T47D (cell line): ENCODE results near the gene OLFML2A.
"Not testable (repeated sequence)": the region's sequence is repeated elsewhere in the genome, so short reads cannot be mapped to it uniquely, and the experiment has no call there.

Experiments used
- DNase-seq, 2 experiments: peaks; one replicate each; pipeline versions ENCODE4 v3.0.0 to v3.0.0-alpha.2; 2011 to 2012; ENCODE audit warnings: low read depth in 1 of 2, low spot score in 1 of 2
- JUND ChIP-seq: IDR thresholded peaks from 2 replicates; pipeline ENCODE4 v1.6.1; 2012; ENCODE audit warnings: low read depth
- in situ Hi-C: cut with HindIII; loops from 2 replicates; pipeline ENCODE4 v1.10.0; 2016; ENCODE audit warnings: low sequenced_read_pairs, low pct_unique_long_range_greater_than_20kb

Gene OLFML2A

DNA sequence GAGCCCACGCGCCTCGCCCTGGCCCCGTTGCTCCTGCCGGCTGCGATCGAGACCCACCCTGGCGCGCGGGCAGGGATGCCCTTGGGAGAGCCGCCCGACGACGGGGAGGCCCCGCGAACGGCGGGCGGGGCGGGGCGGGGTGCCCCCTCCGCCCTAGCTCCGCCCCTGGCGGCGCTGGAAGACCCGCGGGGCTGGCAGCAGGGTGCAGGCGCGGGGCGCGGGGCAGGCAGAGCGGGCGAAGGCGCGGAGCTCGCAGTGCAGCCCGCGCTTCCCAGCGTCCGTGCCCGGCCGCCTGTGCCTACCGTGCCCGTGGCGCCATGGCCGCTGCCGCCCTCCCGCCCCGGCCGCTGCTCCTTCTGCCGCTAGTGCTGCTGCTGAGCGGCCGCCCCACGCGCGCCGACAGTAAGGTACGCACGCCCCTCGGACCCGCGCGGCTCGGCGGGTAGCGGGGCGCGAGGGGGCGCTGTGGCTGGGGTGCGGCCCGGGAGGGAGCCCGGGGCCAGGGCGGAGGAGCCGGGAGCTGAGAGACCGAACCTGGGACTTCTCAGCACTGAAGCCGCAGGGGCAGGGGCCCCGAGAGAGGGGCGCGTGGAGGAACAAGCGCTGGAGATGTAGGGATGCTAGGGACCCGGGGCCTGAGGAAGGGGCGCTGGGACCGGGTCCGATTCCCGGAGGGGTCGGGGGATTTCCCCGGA lies at the start of gene OLFML2A:
TSS of gene OLFML2A (plus strand) at position 180 of the 695 bp plus-strand sequence. CDS start at position 318, 138 bp downstream.
- in situ Hi-C loops = no loop called here
- TF ChIP-seq JUND = no peak
- peak; percentile 51 to 54 for DNase-seq

GRCh38 chr9:124730772-124731171 lies 46.2 kb upstream of the OLFML2A start:
- no peak for TF ChIP-seq JUND
- in situ Hi-C loops = no loop called here
- no peak for DNase-seq

DNA sequence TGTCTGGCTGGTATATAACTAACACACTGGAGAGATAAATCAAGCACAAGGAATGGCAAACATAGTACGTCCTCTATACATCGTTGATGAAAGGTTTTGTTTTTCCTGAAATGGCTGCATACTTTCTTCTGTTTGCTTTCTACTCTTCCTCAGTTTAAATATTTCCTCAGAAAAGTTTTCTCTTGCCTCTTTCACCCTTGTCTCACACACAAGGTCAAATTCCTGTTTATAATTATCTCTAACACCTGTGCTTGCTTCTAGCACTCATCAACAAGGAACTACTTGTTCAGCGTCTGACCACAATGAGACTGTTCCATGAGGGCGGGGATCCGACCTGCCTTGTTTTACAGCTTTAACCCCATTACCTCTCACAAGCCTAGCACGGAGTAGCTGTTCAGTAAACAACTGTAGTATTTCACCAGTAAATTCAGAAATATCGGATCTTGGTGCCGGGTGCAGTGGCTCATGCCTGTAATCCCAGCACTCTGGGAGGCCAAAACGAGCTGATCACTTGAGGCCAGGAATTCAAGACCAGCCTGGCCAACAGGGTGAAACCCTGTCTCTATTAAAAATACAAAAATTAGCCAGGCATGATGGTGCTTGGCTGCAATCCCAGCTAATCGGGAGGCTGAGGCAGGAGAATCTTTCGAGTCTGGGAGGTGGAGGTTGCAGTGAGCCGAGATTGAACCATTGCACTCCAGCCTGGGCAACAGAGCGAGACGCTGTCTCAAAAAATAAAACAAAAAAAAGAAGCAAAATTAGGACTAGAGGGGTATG lies 42.8 kb upstream of the OLFML2A start:
- peak in 1 of 2 experiments; percentile 88 for DNase-seq
- in situ Hi-C loops = no loop called here

DNA sequence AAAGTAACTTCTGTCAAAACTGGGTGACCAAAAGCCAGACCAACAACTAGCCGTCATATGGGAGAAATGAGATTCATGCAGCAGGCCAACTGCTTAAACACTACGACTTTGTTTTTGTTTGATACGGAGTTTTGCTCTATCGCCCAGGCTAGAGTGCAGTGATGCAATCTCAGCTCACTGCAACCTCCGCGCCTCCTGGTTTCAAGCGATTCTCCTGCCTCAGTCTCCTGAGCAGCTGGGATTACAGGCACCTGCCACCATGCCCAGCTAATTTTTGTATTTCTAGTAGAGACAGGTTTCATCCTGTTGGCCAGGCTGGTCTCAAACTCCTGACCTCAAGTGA lies 42.2 kb upstream of the OLFML2A start:
- in situ Hi-C loops, DNase-seq: not testable (repeated sequence)

More for the DNA sequence above, 42.8 kb upstream of the OLFML2A start:
- TF ChIP-seq JUND = no peak

GRCh38 chr9:124735121-124735520 lies 41.8 kb upstream of the OLFML2A start:
- peak in 1 of 2 experiments; percentile 26 for DNase-seq
- no peak for TF ChIP-seq JUND
- in situ Hi-C loops = no loop called here

DNA sequence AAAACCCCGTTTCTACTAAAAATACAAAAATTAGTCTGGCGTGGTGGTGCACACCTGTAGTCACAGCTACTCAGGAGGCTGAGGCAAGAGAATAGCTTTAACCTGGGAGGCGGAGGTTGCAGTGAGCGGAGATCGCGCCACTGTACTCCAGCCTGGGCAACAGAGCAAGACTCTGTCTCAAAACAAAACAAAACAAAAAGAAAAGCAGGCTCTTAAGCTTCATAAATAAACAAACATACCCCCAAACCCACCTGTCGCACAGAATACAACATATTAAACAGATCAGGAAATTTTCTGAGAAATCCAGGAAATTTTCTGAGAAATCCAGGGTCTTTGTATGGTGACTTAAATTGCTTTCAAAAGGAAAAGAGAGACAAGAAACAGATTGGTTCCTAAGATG lies 38.9 kb upstream of the OLFML2A start:
- DNase-seq, in situ Hi-C loops: not testable (repeated sequence)

DNA sequence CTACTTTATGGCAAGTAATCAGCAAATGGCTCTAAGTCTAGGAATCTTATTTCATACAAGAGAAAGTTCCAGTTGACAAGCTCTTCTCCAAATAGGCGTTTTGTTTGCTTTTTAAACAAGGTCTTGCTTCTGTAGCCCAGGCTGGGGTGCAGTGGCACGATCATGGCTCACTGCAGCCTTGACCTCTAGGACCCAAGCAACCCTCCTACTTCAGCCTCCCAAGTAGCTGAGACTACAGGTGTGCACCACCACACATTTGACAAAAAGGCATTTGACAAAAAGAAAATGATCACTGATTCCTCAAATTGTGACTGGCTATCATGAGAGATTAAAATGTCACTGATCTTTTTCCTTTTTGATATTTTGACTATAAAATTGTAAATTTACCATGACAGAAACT lies 37.6 kb upstream of the OLFML2A start:
- TF ChIP-seq JUND = no peak
- in situ Hi-C loops = no loop called here
- no peak for DNase-seq

DNA sequence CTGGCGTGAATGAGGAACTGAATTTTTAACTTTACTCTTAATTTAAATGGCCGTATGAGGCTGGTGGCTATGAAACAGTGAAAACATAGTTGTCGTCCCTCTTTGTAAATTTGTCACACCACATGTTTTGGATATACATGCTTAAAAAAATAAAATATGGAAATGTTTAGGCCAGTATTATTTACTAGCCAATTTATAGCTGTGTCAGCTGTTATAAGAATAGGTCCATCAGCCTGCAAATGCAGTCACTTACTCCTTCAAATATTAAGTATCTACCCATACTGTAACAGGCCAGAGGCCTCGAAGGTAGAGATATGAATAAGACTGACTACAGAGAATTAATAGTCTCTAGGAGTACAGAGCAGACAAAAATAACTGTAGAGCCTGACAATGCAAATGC lies 35.8 kb upstream of the OLFML2A start:
- no peak for TF ChIP-seq JUND
- in situ Hi-C loops = no loop called here
- no peak for DNase-seq

- in situ Hi-C loops = no loop called here
- DNase-seq = no peak
- no peak for TF ChIP-seq JUND
These were observed 35.3 kb upstream of the OLFML2A start for GRCh38 chr9:124741662-124742061.

DNA sequence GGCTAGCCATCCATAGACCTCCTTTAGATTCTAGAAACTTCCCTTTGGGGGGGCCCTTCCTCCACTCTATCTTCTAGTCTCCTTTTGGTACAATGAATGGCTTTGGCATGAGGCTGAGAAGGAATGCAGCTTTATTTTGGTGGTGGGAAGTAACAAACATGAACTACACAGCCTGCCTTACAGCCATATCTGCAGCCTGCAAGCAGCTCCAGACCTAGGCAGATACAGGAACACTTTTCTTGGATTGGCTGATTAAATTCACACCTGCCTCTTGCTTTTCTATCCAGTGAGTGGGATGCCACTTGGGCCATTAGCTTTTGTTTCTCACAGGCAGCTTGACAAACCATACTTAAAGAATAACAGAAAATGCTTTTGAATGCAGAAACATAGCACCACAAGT lies 34.0 kb upstream of the OLFML2A start:
- TF ChIP-seq JUND = no peak
- in situ Hi-C loops = no loop called here
- DNase-seq = no peak

- in situ Hi-C loops = no loop called here
- no peak for DNase-seq
- no peak for TF ChIP-seq JUND
These were observed 33.1 kb upstream of the OLFML2A start for GRCh38 chr9:124743686-124744348.

- TF ChIP-seq JUND = no peak
- no peak for DNase-seq
- in situ Hi-C loops = no loop called here
These were observed 29.9 kb upstream of the OLFML2A start for GRCh38 chr9:124747065-124747464.

GRCh38 chr9:124749284-124749683 lies 27.6 kb upstream of the OLFML2A start:
- no peak for TF ChIP-seq JUND
- in situ Hi-C loops = no loop called here
- no peak for DNase-seq

- DNase-seq = peak in 1 of 2 experiments; percentile 29
- in situ Hi-C loops = no loop called here
- TF ChIP-seq JUND = no peak
These were observed 27.2 kb upstream of the OLFML2A start for GRCh38 chr9:124749781-124750180.
